SK-N-SH (cell line): ENCODE results near the gene ME1.

ENCODE experiments used
- CHD2 ChIP-seq: fragments of 150-350 bp; IDR thresholded peaks from 2 replicates; pipeline ENCODE4 v1.6.1; 2018; ENCODE audit warnings: low read length; ENCODE audit not compliant: partially characterized antibody
- ELF1 ChIP-seq: IDR thresholded peaks from 2 replicates; pipeline ENCODE4 v1.4.0; 2012
- EZH2phosphoT487 ChIP-seq: fragments of 200-600 bp; sonication (generic); IDR thresholded peaks from 2 replicates; pipeline ENCODE4 v1.6.1; 2017; ENCODE audit warnings: low read depth, mixed run types, mild to moderate bottlenecking, antibody characterized with exemption, moderate library complexity, borderline replicate concordance
- GATA2 ChIP-seq: sonication (generic); formaldehyde crosslinking; IDR thresholded peaks from 2 replicates; pipeline ENCODE4 v1.5.0; 2020; ENCODE audit warnings: mild to moderate bottlenecking, missing genetic modification reagents
- MEF2A ChIP-seq: IDR thresholded peaks from 2 replicates; pipeline ENCODE4 v1.4.0; 2012; ENCODE audit warnings: low read depth, borderline replicate concordance
- MXI1 ChIP-seq: IDR thresholded peaks from 2 replicates; pipeline ENCODE4 v1.6.1; 2012; ENCODE audit warnings: mild to moderate bottlenecking, low read depth, low read length, improper control_type of control experiment
- POLR2AphosphoS5 ChIP-seq: IDR thresholded peaks from 2 replicates; pipeline ENCODE4 v1.6.1; 2012; ENCODE audit warnings: low read depth, low read length
- RAD21 ChIP-seq: IDR thresholded peaks from 2 replicates; pipeline ENCODE4 v1.6.1; 2012; ENCODE audit warnings: mild to moderate bottlenecking, low read length
- TCF12 ChIP-seq: IDR thresholded peaks from 2 replicates; pipeline ENCODE4 v1.4.0; 2012
- TF ChIP-seq, protein P1 (sequence below): fragments of 200-600 bp; sonication (generic); IDR thresholded peaks from 2 replicates; pipeline ENCODE4 v1.6.1; 2017; ENCODE audit warnings: antibody characterized with exemption, mild to moderate bottlenecking, moderate library complexity
- TF ChIP-seq, protein P2 (sequence below): IDR thresholded peaks from 2 replicates; pipeline ENCODE4 v1.4.0; 2012; ENCODE audit warnings: low read depth, borderline replicate concordance
- TF ChIP-seq, protein P3 (sequence below): IDR thresholded peaks from 2 replicates; pipeline ENCODE4 v1.4.0; 2012; ENCODE audit warnings: low read depth
- TF ChIP-seq, protein P4 (sequence below): IDR thresholded peaks from 2 replicates; pipeline ENCODE4; 2012

DNA sequence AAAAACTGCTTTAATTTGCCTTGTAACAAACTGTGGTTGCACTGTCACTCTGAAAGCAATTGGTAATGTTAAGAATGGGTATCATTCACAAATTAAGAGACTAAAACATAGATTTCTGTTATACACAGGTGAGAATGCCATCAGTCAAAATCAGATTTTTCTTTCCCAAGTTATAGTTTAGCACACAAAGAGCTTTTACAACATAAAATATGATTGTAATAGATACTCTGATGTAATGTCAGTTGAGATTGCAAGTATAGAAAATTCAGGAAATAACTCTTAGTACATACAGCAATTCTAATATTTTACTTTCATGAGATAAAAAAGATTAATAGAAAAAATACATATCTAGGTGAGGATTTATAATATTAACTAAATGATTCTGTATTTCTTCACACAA lies 2.3 kb upstream of the ME1 start:
- TF ChIP-seq TCF12 = no peak
- TF ChIP-seq, protein P1, sequence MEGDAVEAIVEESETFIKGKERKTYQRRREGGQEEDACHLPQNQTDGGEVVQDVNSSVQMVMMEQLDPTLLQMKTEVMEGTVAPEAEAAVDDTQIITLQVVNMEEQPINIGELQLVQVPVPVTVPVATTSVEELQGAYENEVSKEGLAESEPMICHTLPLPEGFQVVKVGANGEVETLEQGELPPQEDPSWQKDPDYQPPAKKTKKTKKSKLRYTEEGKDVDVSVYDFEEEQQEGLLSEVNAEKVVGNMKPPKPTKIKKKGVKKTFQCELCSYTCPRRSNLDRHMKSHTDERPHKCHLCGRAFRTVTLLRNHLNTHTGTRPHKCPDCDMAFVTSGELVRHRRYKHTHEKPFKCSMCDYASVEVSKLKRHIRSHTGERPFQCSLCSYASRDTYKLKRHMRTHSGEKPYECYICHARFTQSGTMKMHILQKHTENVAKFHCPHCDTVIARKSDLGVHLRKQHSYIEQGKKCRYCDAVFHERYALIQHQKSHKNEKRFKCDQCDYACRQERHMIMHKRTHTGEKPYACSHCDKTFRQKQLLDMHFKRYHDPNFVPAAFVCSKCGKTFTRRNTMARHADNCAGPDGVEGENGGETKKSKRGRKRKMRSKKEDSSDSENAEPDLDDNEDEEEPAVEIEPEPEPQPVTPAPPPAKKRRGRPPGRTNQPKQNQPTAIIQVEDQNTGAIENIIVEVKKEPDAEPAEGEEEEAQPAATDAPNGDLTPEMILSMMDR = no peak
- no peak for TF ChIP-seq MXI1
- no peak for TF ChIP-seq CHD2
- TF ChIP-seq POLR2AphosphoS5 = no peak
- TF ChIP-seq, protein P2, sequence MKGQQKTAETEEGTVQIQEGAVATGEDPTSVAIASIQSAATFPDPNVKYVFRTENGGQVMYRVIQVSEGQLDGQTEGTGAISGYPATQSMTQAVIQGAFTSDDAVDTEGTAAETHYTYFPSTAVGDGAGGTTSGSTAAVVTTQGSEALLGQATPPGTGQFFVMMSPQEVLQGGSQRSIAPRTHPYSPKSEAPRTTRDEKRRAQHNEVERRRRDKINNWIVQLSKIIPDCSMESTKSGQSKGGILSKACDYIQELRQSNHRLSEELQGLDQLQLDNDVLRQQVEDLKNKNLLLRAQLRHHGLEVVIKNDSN = no peak
- TF ChIP-seq ELF1 = no peak
- no peak for TF ChIP-seq MEF2A
- no peak for TF ChIP-seq GATA2 (CRISPR knock-in tag)
- no peak for TF ChIP-seq RAD21
- TF ChIP-seq, protein P3, sequence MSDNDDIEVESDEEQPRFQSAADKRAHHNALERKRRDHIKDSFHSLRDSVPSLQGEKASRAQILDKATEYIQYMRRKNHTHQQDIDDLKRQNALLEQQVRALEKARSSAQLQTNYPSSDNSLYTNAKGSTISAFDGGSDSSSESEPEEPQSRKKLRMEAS = no peak
- TF ChIP-seq EZH2phosphoT487 = no peak
- TF ChIP-seq, protein P4, sequence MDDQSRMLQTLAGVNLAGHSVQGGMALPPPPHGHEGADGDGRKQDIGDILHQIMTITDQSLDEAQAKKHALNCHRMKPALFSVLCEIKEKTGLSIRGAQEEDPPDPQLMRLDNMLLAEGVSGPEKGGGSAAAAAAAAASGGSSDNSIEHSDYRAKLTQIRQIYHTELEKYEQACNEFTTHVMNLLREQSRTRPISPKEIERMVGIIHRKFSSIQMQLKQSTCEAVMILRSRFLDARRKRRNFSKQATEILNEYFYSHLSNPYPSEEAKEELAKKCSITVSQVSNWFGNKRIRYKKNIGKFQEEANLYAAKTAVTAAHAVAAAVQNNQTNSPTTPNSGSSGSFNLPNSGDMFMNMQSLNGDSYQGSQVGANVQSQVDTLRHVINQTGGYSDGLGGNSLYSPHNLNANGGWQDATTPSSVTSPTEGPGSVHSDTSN = no peak
